Esophagus muscularis mucosa (tissue), 4 donors: Measurements from ENCODE around the gene SLITRK2. TPM values are rescaled to one million over a fixed set of nuclear protein-coding genes. Genes with fewer than 3 reads are reported as not detected.
A peak's percentile ranks its signal among the peaks of the same experiment; 100 is the strongest.

Experiments used
- DNase-seq: peaks from one replicate; pipeline ENCODE4 v3.0.0-alpha.2; 2017; ENCODE audit errors: extremely low spot score
- H3K27ac ChIP-seq, 4 donors: fragments of 200-600 bp; sonication (generic); replicated peaks in 1 of 4; 1 replicate in 3 of 4; 2 replicates in 1 of 4; pipeline ENCODE4 v1.5.1; 2016 to 2019; ENCODE audit warnings: mild to moderate bottlenecking in 1 of 4
- H3K27me3 ChIP-seq, 4 donors: fragments of 200-600 bp; sonication (generic); one replicate each; pipeline versions ENCODE4 v1.5.1 to v1.6.0; 2016 to 2019
- H3K36me3 ChIP-seq, 4 donors: fragments of 200-600 bp; sonication (generic); one replicate each; pipeline ENCODE4 v1.5.1; 2016 to 2019
- H3K4me1 ChIP-seq, 4 donors: fragments of 200-600 bp; sonication (generic); one replicate each; pipeline ENCODE4 v1.5.1; 2016 to 2019
- H3K4me3 ChIP-seq, 4 donors: fragments of 200-600 bp; sonication (generic); 1 replicate in 2 of 4; 2 replicates in 2 of 4; pipeline ENCODE4 v1.5.1; 2016 to 2019; ENCODE audit warnings: mild to moderate bottlenecking in 4 of 4, moderate library complexity in 1 of 4
- H3K9me3 ChIP-seq, 4 donors: fragments of 200-600 bp; sonication (generic); 1 replicate in 3 of 4; 2 replicates in 1 of 4; pipeline ENCODE4 v1.5.1; 2016 to 2019
- EP300 ChIP-seq: sonication (generic); formaldehyde crosslinking; IDR thresholded peaks from one replicate; pipeline ENCODE4 v1.6.1; 2017; ENCODE audit warnings: antibody characterized with exemption
- POLR2A ChIP-seq: fragments of 450-650 bp; IDR thresholded peaks from one replicate; pipeline ENCODE4 v1.6.1; 2017; ENCODE audit warnings: antibody characterized with exemption, moderate library complexity, mild to moderate bottlenecking, low read depth
- POLR2AphosphoS5 ChIP-seq, 2 donors: sonication (generic); formaldehyde crosslinking; IDR thresholded peaks; one replicate each; pipeline ENCODE4 v1.6.1; 2017; ENCODE audit warnings: antibody characterized with exemption in 2 of 2
- whole genome bisulfite sequencing: methylation state at CpG from one replicate; pipeline ENCODE4 v1.1.5; 2018; 5-methylcytosine and 5-hydroxymethylcytosine counted together
- intact Hi-C: fragments of 100-400 bp; cut with DNase I; formaldehyde crosslinking; loops from one replicate; pipeline ENCODE4 v1.15.1; 2023
- total RNA-seq, 4 donors: library from RNA; depleted of rRNA; stranded (reverse); fragments of >200 nt; gene quantifications; one replicate each; pipeline versions ENCODE4 v1.1.0 to v1.2.1, GENCODE V29; 2016
- TF ChIP-seq, protein P1 (sequence below), 3 experiments: fragments of 200-600 bp in 2 of 3; fragments of 450-650 bp in 1 of 3; sonication (generic) in 2 of 3; IDR thresholded peaks; one replicate each; pipeline ENCODE4 v1.5.1; 2017 to 2019; ENCODE audit warnings: antibody characterized with exemption in 3 of 3, mild to moderate bottlenecking in 2 of 3, moderate library complexity in 1 of 3

Gene SLITRK2
- total RNA-seq, 4 donors from 2014 or later, result 0.17 to 0.83 (median 0.51) TPM

DNA sequence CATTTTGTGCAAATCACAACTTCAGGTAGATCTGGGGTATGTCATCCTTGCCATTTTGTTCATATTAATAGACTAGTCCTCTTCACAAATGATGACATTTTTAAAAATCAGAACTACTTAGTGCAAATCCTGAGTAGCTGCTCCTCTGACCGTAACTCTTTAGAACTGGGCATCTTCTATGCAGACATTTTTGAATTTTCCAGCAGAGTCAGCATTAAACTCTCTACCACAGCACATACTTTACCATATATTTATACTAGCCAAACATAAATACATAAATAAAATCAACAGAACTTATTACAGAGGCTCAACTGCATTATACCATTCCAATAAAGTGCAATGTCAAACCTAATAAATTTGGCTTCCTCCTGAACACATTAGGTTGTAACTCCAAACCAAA lies 4.5 kb upstream of the SLITRK2 start:
- Histone ChIP-seq H3K27me3 (peaks cover 0 to 5% (median 2%) of the 10 kb centered on the region in 4 donors), H3K4me1 (peaks cover 0 to 8% (median 3%) of the 10 kb centered on the region in 4 donors), H3K36me3 (no peaks in the 10 kb centered on the region), H3K27ac (no peak overlapping the region), H3K4me3 (no peak overlapping the region), H3K9me3 (no peaks in the 10 kb centered on the region)
- no peak for TF ChIP-seq POLR2A
- no peak for TF ChIP-seq POLR2AphosphoS5 (IDR thresholded peaks at IDR 0.05)
- TF ChIP-seq, protein P1, sequence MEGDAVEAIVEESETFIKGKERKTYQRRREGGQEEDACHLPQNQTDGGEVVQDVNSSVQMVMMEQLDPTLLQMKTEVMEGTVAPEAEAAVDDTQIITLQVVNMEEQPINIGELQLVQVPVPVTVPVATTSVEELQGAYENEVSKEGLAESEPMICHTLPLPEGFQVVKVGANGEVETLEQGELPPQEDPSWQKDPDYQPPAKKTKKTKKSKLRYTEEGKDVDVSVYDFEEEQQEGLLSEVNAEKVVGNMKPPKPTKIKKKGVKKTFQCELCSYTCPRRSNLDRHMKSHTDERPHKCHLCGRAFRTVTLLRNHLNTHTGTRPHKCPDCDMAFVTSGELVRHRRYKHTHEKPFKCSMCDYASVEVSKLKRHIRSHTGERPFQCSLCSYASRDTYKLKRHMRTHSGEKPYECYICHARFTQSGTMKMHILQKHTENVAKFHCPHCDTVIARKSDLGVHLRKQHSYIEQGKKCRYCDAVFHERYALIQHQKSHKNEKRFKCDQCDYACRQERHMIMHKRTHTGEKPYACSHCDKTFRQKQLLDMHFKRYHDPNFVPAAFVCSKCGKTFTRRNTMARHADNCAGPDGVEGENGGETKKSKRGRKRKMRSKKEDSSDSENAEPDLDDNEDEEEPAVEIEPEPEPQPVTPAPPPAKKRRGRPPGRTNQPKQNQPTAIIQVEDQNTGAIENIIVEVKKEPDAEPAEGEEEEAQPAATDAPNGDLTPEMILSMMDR (IDR thresholded peaks at IDR 0.05), result no peak
- no peak for TF ChIP-seq EP300
- intact Hi-C loops, result no loop called here
- DNase-seq, result no peak
- WGBS, result 86% methylated on average over 1 of the region's 1 CpG

DNA sequence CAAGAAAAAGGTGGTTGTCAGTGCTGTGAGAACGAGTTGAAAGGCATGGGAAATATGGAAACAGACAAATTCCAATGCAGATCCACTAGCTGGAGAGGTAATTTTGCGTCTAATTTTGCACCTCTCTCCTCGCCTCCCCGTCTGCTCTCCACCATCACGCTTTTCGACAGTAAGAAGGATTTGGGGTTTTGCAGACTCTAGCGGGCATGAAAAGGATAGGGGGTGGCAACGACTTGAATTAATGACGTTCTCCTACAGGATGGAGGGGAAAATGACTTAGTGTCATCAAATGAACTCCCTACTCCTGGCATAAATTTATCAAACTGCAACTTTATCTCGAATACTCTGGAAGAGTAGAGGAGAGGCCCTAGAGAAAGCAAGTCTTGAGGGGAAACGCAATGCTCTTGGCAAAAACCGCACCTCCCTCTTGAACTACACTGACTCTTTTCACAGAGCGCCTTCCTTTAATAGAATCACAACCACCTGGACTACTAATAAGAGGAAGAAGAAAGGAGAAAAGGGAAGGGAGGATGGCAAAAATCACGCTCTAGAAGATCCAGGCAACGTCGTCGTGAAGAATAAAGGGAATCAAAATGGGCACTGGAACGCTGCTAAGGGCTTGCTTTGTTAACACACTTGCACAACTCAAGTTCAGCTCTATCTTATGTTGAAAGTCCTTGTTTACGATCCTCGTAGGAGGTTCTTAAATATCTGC lies 871 bp upstream of the SLITRK2 start:
- no peaks in the 10 kb centered on the region for H3K9me3 ChIP-seq
- DNase-seq, result no peak
- intact Hi-C loops, result no loop called here
- WGBS, result 32% methylated on average over 20 of the region's 20 CpGs
- H3K36me3 ChIP-seq, result no peaks in the 10 kb centered on the region
- peak overlapping the region; percentile 38 to 49 (median 41) for H3K4me3 ChIP-seq
- H3K4me1 ChIP-seq, result peaks cover 0 to 12% (median 9%) of the 10 kb centered on the region in 4 donors
- H3K27me3 ChIP-seq, result peaks cover 0 to 30% (median 7%) of the 10 kb centered on the region in 4 donors
- no peak overlapping the region for H3K27ac ChIP-seq
- no peak for TF ChIP-seq POLR2AphosphoS5 (IDR thresholded peaks at IDR 0.05)
- TF ChIP-seq, protein P1 (IDR thresholded peaks at IDR 0.05), result no peak
- no peak for TF ChIP-seq EP300
- no peak for TF ChIP-seq POLR2A

DNA sequence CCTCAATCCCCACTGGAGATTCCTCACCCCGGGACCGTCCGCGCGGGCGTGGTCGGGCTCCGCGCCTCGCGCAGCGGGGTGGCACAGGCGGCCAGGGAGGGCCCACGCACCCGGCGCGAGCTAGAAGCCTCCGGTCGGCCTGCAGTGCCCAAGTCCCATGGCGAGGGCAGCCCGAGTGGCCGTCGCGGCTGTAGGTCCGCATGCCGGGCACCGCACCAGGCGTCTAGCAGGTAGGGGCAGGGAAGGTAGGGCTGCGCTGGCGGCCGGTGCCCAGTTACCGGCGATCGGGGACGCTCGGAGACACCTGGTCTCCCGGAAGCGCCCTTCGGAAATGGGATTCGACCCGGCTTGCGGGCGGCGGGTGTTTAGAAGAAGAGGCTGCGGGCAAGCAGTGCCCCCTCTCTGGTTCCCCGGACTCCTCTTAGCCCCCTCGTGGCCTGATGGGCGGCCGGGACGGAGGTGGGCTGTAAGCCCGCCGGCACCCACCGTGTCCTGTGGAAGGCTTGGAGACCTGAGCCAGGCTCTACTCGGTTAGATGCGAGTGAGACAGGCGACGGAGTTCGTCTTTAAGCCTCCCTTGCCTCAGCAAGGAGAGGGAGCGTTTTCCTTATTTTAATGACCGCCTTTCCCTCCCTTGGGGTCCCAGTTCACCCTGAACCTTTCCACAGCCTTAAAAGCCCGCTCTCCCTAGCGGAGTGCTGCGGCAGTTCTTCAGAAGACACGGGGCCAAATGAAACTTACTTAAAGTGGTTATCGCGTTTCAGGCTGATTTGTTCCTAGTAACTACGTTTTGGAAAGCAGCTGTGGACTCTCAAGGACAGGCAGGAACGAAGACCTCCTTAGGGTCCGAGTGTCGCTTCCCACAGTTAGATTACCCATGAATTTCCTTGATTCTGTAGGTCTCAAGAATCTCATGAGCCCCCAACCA lies 821 bp downstream of the SLITRK2 start:
- intact Hi-C loops, result no loop called here
- Histone ChIP-seq H3K27ac (no peak overlapping the region), H3K4me3 (peak overlapping the region; percentile 38 to 49 (median 41)), H3K4me1 (peaks cover 0 to 12% (median 9%) of the 10 kb centered on the region in 4 donors), H3K36me3 (no peaks in the 10 kb centered on the region), H3K27me3 (peaks cover 0 to 45% (median 12%) of the 10 kb centered on the region in 4 donors), H3K9me3 (no peaks in the 10 kb centered on the region)
- no peak for DNase-seq
- no peak for TF ChIP-seq POLR2AphosphoS5 (IDR thresholded peaks at IDR 0.05)
- no peak for TF ChIP-seq EP300
- no peak for TF ChIP-seq POLR2A
- TF ChIP-seq, protein P1 (IDR thresholded peaks at IDR 0.05), result no peak
- 34% methylated on average over 14 of the region's 70 CpGs for WGBS

DNA sequence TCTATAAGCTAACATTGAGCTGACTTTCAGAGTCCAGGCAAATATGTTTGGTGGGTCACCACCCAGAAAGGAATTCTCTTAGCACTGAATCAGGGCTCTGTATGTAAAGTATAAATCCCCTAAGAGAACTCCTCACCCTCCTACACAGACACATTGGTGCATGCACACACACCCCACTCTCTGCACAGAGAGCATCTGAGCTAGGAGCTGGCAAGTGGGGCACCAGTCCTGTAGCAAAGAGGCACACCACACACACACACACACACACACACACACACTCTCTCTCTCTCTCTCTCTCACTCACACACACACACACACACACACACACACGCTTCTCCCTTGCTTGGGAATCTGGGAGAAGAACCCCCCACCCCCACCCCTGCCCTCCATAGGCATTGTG lies 3.2 kb downstream of the SLITRK2 start:
- Histone ChIP-seq H3K27me3 (peaks cover 0 to 45% (median 10%) of the 10 kb centered on the region in 4 donors), H3K36me3 (no peaks in the 10 kb centered on the region), H3K27ac (no peak overlapping the region), H3K4me3 (no peak overlapping the region), H3K4me1 (peaks cover 0 to 12% (median 9%) of the 10 kb centered on the region in 4 donors), H3K9me3 (no peaks in the 10 kb centered on the region)
- intact Hi-C loops, result no loop called here
- DNase-seq, result no peak
- WGBS, result 71% methylated on average over 1 of the region's 1 CpG
- TF ChIP-seq, protein P1 (IDR thresholded peaks at IDR 0.05), result no peak
- no peak for TF ChIP-seq POLR2AphosphoS5 (IDR thresholded peaks at IDR 0.05)
- no peak for TF ChIP-seq EP300
- TF ChIP-seq POLR2A, result no peak
